Spleen (tissue), 7 donors: Measurements from ENCODE around the gene PLEKHM3.

Source experiments
- CTCF ChIP-seq, 11 experiments: fragments of 200-600 bp in 7 of 11; fragments of 450-650 bp in 4 of 11; sonication (generic) in 4 of 11; IDR thresholded peaks in 8 of 11; conservative IDR thresholded peaks in 3 of 11; 1 replicate in 7 of 11; 2 replicates in 4 of 11; pipeline versions ENCODE4 v1.4.0 to v1.8.0; 2016 to 2021; ENCODE audit warnings: antibody characterized with exemption in 11 of 11, inconsistent platforms in 4 of 11, mild to moderate bottlenecking in 1 of 11
- POLR2A ChIP-seq, 3 donors: fragments of 450-650 bp; IDR thresholded peaks; one replicate each; pipeline ENCODE4 v1.5.1; 2017; ENCODE audit warnings: antibody characterized with exemption in 3 of 3, mild to moderate bottlenecking in 1 of 3
- POLR2AphosphoS5 ChIP-seq, 3 donors: sonication (generic); formaldehyde crosslinking; IDR thresholded peaks; one replicate each; pipeline ENCODE4 v1.5.1; 2017; ENCODE audit warnings: antibody characterized with exemption in 3 of 3
- donor health status: DM: no; HTN: no; CAD: no; lungs with moderate emphysema.
- donor health status: DM: no; HTN: no; CAD: no.
- donor health status: DM: no; HTN: no; CAD: no.

- no peak for TF ChIP-seq CTCF (IDR thresholded peaks at IDR 0.05 in 8 of 11, conservative IDR thresholded peaks at IDR 0.05 in 3 of 11)
- TF ChIP-seq POLR2A (IDR thresholded peaks at IDR 0.05): no peak
- no peak for TF ChIP-seq POLR2AphosphoS5 (IDR thresholded peaks at IDR 0.05)
Measured at GRCh38 chr2:207805566-207806226, 219.6 kb downstream of the PLEKHM3 start.
